Activated naive CD8-positive, alpha-beta T cell (primary cell): ENCODE data around the gene C4orf46.

Experiments
- H3K27ac Mint-ChIP-seq: one replicate; pipeline ENCODE4 v1.8.0; 2021; ENCODE audit warnings: mixed read lengths
- H3K27me3 Mint-ChIP-seq: one replicate; pipeline ENCODE4 v1.8.0; 2021; ENCODE audit warnings: mixed read lengths
- H3K36me3 Mint-ChIP-seq: one replicate; pipeline ENCODE4 v1.8.0; 2021; ENCODE audit warnings: mixed read lengths
- H3K4me1 Mint-ChIP-seq: one replicate; pipeline ENCODE4 v1.8.0; 2021; ENCODE audit warnings: low read depth, mixed read lengths
- H3K4me3 Mint-ChIP-seq: one replicate; pipeline ENCODE4 v1.8.0; 2021; ENCODE audit warnings: mild to moderate bottlenecking, mixed read lengths
- H3K9me3 Mint-ChIP-seq: one replicate; pipeline ENCODE4 v1.8.0; 2021; ENCODE audit warnings: low read depth, mixed read lengths

The C4orf46 gene

GRCh38 chr4:158622251-158622650 is 49.4 kb downstream of the C4orf46 start:
- no peak overlapping the region for H3K27ac Mint-ChIP-seq
- no peak overlapping the region for H3K4me3 Mint-ChIP-seq
- no peaks in the 10 kb centered on the region for H3K36me3 Mint-ChIP-seq
- no peaks in the 10 kb centered on the region for H3K9me3 Mint-ChIP-seq
- H3K27me3 Mint-ChIP-seq: peaks cover 15% of the 10 kb centered on the region
- no peaks in the 10 kb centered on the region for H3K4me1 Mint-ChIP-seq

GRCh38 chr4:158621729-158622128 is 50.0 kb downstream of the C4orf46 start:
- Mint-ChIP-seq H3K9me3 (no peaks in the 10 kb centered on the region), H3K4me1 (no peaks in the 10 kb centered on the region), H3K4me3 (no peak overlapping the region), H3K27ac (no peak overlapping the region), H3K36me3 (no peaks in the 10 kb centered on the region), H3K27me3 (peaks cover 17% of the 10 kb centered on the region)

- H3K9me3 Mint-ChIP-seq: no peaks in the 10 kb centered on the region
- no peaks in the 10 kb centered on the region for H3K4me1 Mint-ChIP-seq
- no peaks in the 10 kb centered on the region for H3K36me3 Mint-ChIP-seq
- H3K4me3 Mint-ChIP-seq: no peak overlapping the region
- H3K27me3 Mint-ChIP-seq: peaks cover 20% of the 10 kb centered on the region
- H3K27ac Mint-ChIP-seq: no peak overlapping the region
Observed at GRCh38 chr4:158617956-158618355, 53.7 kb downstream of the C4orf46 start.
